HG03280 (cell line): Measurements from ENCODE around the gene ERBB2.
"Not testable (repeated sequence)": the region's sequence is repeated elsewhere in the genome, so short reads cannot be mapped to it uniquely, and the experiment has no call there.

Experiments used
- ATAC-seq: cut with Tn5 transposase; IDR thresholded peaks from one replicate; pipeline ENCODE4 v1.9.1; 2021; ENCODE audit warnings: mild to moderate bottlenecking, moderate library complexity; ENCODE audit not compliant: unreplicated experiment

Gene ERBB2

DNA sequence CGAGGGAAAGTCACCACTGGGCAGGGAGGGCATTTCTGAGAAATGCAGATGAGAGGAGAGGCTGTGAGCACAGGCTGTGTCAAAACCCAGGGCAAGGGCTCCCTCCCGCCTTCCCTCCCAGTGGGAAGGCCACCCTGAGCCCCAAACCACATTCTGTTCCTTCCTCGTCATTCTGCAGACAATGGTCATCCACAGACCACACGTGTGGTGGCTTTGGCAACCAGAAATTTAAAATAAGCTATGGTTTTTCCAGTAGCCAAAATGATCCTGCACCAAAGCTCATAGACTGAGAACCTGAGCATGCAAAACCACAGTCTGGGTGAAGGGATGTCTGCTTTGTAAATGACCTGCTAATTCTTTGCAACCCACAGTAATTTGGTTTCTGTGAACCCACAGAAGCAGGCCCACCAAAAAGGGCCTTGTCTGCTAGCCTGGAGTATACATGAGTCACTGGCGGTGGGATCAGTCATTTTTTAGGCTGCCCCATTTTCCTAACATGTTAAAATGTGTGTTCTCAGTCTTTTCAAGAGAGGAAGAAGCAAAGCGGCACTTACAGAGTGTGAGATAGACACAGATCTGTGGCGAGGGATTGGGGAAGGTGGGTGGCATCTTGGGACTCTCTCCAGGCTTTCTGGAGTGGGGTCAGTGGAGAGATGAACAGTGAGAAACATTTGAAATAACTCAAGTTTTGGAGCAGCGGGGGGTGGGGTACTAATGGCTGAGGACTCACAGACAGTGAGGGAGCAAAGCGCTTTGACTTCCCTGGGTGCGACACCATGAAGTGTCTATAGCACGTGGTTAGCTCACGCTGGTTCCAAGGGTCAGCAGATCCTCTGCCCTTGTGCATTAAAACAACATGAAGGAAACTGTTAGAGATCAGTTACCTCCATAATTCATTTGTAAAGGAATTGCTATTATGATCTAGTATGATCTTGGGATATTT is 58.3 kb downstream of the ERBB2 start:
- no peak for ATAC-seq

DNA sequence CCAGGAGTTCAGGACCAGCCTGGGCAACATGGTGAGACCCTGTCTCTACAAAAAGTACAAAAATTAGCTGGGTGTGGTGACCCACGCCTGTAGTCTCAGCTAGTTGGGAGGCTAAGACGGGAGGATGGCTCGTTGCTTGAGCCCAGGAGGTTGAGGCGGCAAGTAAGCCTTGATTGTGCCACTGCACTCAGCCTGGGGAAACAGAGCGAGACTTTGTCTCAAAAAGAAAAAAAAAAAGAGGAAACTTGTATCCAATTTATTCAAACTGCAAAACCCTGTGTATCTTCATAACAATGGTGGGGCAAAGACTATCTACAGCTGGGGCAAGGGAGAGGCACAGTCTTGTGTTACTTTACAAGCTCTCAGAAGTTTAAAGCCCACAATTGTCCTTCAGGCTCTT is 59.3 kb downstream of the ERBB2 start:
- no peak for ATAC-seq

DNA sequence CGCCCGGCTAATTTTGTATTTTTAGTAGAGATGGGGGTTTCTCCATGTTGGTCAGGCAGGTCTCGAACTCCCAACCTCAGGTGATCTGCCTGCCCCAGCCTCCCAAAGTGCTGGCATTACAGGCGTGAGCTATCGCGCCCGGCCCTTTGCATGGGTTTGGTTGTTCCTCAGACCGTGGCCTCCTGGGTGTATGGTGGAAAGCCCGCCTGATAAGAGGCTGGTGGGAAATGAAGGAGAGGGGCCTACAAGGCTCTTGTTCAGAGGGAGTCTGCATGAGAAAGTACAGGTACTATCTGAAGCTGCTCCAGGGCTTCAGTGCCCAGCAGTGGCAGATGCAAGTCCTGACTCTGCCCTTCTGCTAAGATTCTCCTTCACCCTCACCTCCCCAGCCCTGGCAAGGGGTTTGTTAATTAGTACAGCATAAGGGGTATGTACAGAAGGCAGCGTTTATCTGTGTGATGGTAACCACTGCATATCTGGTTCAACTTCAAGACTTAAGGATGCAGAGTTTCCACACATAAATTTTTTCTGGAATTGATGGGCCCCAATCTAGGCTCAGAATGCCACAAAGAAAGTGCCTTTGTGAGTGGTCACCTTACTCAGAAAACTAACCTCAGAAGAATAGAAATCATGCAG is 62.1 kb downstream of the ERBB2 start:
- no peak for ATAC-seq

DNA sequence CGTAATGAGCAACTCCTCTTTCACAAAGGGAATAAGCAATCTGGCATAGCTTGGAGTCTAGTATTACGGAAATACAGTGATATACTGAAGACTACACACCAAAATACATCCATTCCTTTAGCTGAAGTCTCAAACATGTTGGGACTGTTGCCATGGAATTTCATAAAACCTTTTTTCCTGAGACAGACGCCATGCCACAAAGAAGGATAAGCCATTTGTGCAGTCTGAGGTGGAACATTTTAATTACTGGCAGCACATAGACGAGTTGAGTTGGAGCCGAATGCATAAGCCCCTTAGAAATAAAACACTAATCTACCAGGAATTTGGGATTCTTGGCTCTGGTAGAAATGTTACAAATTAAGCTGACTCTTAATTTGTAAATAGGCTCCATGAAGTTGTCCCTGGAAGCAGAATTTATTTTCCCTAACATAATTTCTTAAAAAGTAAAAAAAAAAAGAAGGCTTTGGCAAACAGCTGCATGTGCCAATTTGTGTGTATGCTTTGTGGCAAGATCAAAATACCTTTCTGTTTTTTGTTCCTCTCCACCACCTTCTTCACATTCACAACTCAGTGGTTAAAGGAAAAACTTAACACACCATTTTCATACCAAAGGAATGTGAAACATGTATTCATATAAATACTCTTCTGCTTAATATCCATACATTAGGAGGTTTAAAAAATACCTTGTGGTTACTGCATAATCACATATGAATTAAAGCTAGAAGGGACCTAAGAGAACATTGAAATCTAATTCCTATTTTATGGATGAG is 63.4 kb downstream of the ERBB2 start:
- no peak for ATAC-seq

DNA sequence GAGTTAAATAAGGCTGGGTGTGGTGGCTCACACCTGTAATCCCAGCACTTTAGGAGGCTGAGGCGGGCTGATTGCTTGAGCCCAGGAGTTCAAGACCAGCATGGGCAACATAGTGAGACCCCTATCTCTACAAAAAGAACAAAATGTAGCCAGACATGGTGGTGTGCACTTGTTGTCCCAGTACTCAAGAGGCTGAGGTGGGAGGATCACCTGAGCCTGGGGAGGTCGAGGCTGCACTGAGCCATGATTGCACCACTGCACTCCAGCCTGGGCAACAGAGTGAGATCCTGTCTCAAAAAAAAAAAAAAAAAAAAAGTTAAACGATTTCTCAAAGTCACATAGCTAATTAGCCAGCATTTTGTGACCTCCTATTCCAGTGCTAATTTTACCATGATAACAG is 64.3 kb downstream of the ERBB2 start:
- not testable (repeated sequence) for ATAC-seq

DNA sequence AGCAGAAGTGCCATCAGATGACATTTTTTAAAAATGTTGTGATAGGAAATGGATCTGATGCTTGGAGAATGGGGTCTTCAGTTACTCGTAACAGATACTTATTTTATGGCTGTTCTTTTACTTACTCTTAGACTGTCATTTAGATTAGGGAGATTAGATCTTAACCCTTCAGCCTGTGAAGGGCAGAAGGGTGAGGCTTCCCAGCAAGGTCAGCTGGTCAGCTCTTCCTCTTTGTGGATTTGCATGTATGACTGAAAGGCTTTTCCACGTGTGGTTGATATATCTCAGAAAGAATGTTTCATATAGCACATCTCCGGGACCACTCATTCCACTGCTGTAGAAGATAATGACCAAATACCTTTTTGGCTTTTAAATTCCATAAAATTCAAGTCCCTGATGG is 65.3 kb downstream of the ERBB2 start:
- ATAC-seq: no peak

DNA sequence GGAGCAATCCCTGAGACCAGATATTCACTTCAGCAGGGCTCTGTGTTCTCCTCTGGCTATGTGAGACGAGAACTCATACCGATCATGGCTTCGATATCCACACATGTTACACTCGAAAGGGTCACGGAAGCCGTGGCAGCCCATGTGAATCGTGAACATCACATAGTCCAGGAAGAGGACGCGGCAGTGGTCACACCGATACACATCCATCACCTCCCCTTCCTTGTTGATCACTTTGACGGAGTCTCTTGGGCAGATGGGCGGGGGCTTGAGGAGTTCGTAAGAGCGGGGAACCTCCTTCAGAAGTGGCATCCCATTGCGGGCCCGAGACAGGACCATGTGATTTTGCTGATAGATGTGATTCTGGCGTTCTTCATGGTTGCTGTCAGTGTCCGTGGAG is 65.9 kb downstream of the ERBB2 start:
- ATAC-seq: no peak

DNA sequence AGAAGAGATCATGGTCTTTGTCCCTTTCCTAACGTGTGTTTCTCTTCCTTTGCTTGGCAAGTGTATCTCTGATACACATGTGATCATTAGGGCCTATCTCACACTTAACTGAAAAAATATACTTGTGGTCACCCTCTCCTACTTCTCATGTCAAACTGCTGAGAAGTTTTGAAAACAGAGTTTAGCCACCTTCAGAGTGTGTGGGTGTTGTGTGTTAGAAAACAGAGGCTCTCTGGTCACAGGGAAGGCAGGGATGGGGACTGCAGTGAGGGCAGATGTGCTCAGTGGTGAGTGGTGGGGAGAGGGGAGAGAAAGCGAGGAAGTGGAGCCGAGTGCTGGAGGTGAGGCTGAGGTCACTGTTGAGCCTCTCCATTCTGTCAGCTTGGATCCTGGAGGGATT is 67.3 kb downstream of the ERBB2 start:
- no peak for ATAC-seq

DNA sequence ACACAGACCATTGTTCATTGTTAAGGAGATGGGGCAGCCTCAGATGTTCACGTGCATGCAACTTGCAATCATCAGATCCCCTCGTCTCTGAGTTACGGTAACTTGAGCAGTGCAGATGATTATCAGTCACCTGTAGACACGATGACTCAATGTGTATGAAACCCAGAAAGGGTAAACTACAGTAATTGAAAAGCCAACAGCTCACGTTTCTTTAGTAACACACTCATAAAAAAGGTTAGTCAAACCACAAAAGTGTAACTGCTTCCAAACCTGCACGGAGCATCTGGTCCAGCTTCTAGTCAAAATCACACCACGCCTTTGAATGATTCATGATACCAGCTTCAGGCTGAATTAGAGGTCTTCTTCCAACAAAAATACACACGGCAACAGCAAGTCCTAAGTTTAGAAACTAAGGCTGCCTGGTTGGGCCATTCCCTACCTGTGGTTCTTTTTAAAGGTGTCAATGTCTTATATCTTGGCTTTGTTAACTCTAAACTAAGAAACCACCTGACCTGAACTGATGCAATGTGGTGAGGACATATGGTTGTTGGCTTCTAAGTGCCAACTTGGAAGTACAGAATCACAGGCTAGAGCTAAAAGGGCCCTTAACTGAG is 70.2 kb downstream of the ERBB2 start:
- peak; percentile 47 for ATAC-seq

DNA sequence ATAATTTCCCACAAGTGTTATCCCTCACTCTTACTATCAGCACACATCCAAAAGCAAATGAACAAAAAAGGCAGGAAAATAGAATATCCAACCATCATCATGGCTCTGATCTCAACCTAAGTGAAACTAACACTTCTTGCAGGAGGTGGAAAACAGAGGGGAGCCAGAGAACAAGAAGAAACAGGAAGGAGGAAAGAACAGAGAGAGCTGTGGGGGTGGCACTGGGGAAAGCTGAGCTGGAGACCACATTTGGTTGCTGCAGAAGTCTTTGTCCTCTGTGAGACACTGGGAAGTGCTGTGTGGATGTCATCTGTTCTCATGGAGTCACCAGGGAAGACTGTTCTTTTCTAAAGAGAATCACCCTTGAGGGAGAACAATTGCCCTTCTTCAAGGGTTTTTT is 72.6 kb downstream of the ERBB2 start:
- ATAC-seq: no peak

DNA sequence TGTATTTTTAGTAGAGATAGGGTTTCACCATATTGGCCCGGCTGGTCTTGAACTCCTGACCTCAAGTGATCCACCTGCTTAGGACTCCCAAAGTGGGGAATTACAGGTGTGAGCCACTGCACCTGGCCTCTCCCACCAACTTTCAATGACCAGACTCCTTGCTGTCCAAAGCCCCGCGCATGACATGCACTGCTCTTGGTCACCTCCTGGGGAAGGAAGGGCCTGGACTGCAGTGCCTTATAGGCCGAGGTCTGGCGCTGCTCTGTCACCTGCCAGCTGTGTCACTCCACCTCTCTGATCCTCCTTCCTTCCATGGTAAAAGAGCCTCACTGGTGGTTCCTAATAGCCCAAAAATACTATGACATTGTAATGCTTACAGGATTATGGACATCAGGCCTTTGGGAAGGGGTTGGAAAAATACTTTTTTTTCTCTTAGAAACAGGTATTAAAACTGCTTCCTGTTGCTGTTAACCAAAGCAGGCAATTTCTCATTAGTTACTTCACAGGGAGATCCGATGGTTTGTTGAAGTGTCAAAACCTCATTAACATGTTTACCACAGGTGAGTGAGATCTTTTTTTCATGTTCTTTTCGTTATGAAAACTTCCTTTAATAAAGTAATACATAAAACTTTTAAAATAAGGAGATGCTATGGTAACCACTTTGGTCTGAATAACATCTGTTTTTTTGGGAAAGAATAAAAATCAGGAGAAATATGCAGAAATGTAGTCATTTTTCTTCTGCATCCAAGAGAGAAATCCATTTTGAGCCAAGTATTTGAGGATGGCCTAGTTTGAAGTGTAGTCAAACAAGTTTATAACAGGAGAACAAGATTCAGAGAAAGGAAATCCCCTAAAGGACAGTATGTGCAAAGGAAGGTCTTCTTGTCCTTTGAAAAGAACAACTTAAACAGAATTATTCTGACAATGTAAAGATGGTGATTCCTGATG is 73.4 kb downstream of the ERBB2 start:
- ATAC-seq: no peak

DNA sequence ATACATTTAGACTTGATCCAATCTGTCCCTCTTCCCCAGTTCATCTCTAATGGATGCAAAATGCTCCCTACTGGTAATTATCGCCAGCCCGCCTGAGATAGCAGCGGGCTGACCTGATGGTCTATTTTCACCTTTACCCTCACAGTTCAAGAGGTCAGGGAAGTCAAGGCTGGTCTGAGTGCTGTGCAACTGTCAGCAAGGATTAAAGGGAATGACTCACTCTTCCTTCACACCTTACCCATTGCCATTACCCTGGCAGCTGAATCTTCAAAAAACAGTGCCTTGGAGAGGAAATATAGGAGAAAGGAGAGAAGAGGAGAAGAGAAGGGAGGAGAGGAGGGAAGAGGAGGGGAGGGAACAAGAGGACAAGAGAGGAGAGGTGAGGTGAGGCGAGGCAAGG is 74.2 kb downstream of the ERBB2 start:
- no peak for ATAC-seq

DNA sequence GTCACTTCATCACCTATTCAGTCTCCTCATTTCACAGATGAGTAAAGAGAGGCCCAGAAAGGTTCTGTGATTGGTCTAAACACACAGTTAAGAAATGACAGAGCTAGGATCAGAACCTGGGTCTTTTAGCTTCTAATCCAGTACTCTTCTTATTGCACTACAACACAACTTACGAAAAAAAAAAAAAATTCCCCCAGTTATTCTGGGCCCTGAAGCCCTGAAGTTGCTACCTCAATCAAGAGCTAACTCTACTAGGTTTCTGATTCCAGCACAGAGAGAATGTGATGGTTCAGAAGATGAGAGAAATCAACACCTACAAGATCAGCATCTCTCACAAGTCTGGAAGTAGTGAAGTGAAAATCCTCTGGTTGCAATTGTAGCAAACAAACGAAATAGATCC is 75.2 kb downstream of the ERBB2 start:
- ATAC-seq: no peak

DNA sequence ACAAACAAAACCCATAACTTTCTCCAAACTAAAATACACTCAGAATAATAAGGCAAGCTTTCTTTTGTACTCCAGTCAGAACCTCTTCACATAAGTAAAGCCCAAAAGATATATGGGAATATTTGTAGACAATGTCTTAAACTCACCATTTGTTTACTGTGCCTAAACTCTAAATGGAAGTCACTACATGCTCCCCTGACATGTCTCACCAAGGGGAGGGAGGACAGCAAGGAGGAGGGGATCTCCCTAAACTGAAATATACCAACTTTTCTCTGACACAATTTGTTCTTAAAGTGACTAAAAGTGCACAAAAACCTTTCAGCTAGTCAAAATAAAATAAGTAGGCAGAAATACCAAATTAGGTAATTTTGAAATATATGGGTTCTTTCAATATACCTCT is 76.4 kb downstream of the ERBB2 start:
- ATAC-seq: no peak

DNA sequence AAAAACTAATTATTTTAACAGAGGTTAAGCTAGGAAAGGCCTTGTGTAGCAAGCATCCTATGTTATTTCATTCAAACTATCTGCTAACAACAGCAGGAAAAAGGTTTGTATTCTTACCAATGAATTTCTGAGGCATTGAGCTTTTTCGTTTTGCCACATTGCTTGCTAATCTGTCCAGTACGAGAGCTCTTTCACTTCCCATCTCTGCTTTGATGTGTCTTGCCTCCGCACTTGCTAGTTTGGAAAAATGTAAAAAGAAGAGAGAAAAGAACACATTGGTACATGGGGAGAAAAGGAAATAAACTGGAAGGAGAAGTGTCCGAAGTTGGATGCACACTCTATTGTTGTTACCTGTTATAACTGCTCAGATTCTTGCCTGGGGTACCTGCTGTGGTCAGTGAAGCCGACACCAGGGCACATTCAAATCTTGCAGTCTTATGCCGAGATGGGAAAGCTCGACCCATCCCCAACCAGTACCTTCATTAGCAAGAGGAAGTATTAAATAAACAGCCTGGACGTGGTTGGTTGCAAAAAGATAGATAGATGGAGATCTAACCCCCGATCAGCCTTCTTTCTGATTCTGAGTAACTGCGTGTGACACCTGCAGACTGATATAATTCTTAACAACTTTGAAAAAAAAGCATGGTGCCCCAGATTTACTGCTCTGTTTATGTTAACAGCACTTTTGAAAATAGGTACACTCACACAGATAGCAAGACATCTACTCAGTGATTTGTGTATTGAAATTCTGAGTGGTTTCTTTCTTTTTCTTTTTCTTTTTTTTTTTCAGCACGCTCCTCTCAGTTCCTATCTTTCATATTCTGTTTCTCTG is 77.9 kb downstream of the ERBB2 start:
- ATAC-seq: peak; percentile 48
